OCI-LY7 (cell line): ENCODE results near the gene SOST. TPM values are rescaled to one million over a fixed set of nuclear protein-coding genes. Genes with fewer than 3 reads are reported as not detected.

Experiments used
- BruUV-seq: library from RNA; stranded (reverse); fragments of 400-500 nt; replicated peaks from 2 replicates; lab custom pipeline; 2021; lab: Mats Ljungman, UMichigan
- CTCF ChIA-PET: fragments of 300-600 bp; sonication (Branson Sonifier 250); formaldehyde crosslinking; loops from one replicate; lab custom pipeline; 2022; ENCODE audit warnings: antibody characterized with exemption; ENCODE audit not compliant: unreplicated experiment; lab: Charles Lee
- POLR2A ChIA-PET: fragments of 300-600 bp; sonication (Branson Sonifier 250); formaldehyde crosslinking; loops from one replicate; lab custom pipeline; 2022; ENCODE audit warnings: antibody characterized with exemption; lab: Charles Lee
- DNase-seq: peaks from one replicate; pipeline ENCODE4 v3.0.0-alpha.2; 2015; ENCODE audit warnings: low spot score
- H2AFZ ChIP-seq: fragments of 200-600 bp; sonication (generic), shearing (Covaris generic); 2 replicates; pipeline ENCODE4 v1.6.1; 2014; ENCODE audit warnings: mild to moderate bottlenecking, antibody characterized with exemption, low read length, moderate library complexity
- H3K27ac ChIP-seq: fragments of 200-600 bp; sonication (generic); 2 replicates; pipeline ENCODE4 v1.5.1; 2014; ENCODE audit warnings: mixed run types, low read depth, mild to moderate bottlenecking, moderate library complexity, low read length, inconsistent platforms; ENCODE audit not compliant: poor library complexity, severe bottlenecking
- H3K36me3 ChIP-seq: fragments of 200-600 bp; sonication (generic); 2 replicates; pipeline ENCODE4 v1.6.1; 2014; ENCODE audit warnings: mild to moderate bottlenecking, antibody characterized with exemption, low read length, moderate library complexity, mixed read lengths; ENCODE audit not compliant: insufficient read depth
- H3K4me1 ChIP-seq: fragments of 200-600 bp; sonication (generic); 2 replicates; pipeline ENCODE4 v1.5.1; 2014; ENCODE audit warnings: mild to moderate bottlenecking, low read length; ENCODE audit not compliant: insufficient read depth, poor library complexity, severe bottlenecking
- H3K4me2 ChIP-seq: fragments of 200-600 bp; sonication (generic); 2 replicates; pipeline ENCODE4 v1.6.1; 2014; ENCODE audit warnings: mild to moderate bottlenecking, low read length
- H3K4me3 ChIP-seq: fragments of 200-600 bp; sonication (generic); 2 replicates; pipeline ENCODE4 v1.5.1; 2014; ENCODE audit warnings: mild to moderate bottlenecking, low read depth, low read length; ENCODE audit not compliant: poor library complexity, severe bottlenecking
- H3K79me2 ChIP-seq: fragments of 200-600 bp; sonication (generic); 2 replicates; pipeline ENCODE4 v1.6.1; 2016; ENCODE audit warnings: low read depth, mild to moderate bottlenecking, low read length, moderate library complexity, mixed read lengths; ENCODE audit not compliant: insufficient read depth
- H3K9me2 ChIP-seq: fragments of 200-600 bp; sonication (generic); 2 replicates; pipeline ENCODE4 v1.6.1; 2016; ENCODE audit warnings: mild to moderate bottlenecking, low read length, mixed read lengths; ENCODE audit not compliant: insufficient read depth
- H3K9me3 ChIP-seq: fragments of 200-600 bp; sonication (generic); 2 replicates; pipeline ENCODE4 v1.6.1; 2014; ENCODE audit warnings: mild to moderate bottlenecking, mixed run types, low read length, mixed read lengths
- H4K20me1 ChIP-seq: fragments of 200-600 bp; sonication (generic); 2 replicates; pipeline ENCODE4 v1.6.1; 2014; ENCODE audit warnings: mild to moderate bottlenecking, antibody characterized with exemption, low read length, moderate library complexity, mixed read lengths; ENCODE audit not compliant: insufficient read depth
- EZH2phosphoT487 ChIP-seq: fragments of 200-600 bp; sonication (generic); IDR thresholded peaks from 2 replicates; pipeline ENCODE4 v1.6.1; 2018; ENCODE audit warnings: low read depth, borderline replicate concordance, mild to moderate bottlenecking, mixed run types, antibody characterized with exemption, low read length, moderate library complexity, mixed read lengths
- intact Hi-C: fragments of 100-400 bp; cut with micrococcal nuclease; formaldehyde crosslinking; loops from one replicate; pipeline ENCODE4 v1.10.0; 2022; ENCODE audit not compliant: unreplicated experiment
- total RNA-seq, 2 experiments: library from RNA; depleted of rRNA in 1 of 2; stranded (reverse); fragments of >200 nt in 1 of 2; shearing (Covaris generic) in 1 of 2; gene quantifications; 2 replicates each; pipeline ENCODE4 v1.2.3, GENCODE V29; 2014 to 2022
- TF ChIP-seq, protein P1 (sequence below): fragments of 200-600 bp; sonication (generic); conservative IDR thresholded peaks from 2 replicates; pipeline ENCODE4 v1.5.1; 2014; ENCODE audit warnings: mild to moderate bottlenecking, antibody characterized with exemption, low read length, moderate library complexity, mixed read lengths

SOST gene
- total RNA-seq, 2 experiments from 2014 or later, result not detected

DNA sequence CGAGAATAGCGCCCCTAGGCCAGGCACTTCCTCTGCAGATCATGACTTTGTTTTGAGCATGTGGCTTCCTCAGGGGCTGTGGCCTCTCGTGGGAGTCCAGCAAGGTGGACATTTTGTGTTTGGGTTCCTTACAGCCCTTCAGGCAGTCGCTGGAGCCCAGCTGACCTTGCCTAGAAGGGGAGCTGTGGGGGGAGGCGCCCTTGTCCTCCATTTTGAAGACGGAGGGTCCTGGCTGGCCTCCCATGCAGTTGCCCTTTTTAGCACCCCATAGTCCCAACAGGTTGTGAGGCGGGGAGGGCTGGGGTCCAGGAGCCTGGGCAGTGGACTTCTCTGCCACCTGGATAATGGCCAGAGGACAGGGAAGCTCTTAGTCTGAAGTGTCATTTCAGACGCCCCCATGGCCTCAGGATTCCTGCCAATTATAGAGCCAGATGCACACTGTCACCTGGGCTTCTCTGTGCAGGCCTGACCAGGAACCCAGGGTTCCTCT, 1.4 kb downstream of the SOST start:
- Histone ChIP-seq H3K27ac (no peak overlapping the region), H3K79me2 (no peaks in the 10 kb centered on the region), H4K20me1 (no peaks in the 10 kb centered on the region), H3K4me2 (no peak overlapping the region), H2AFZ (no peak overlapping the region), H3K36me3 (no peaks in the 10 kb centered on the region), H3K4me1 (no peaks in the 10 kb centered on the region), H3K9me2 (no peaks in the 10 kb centered on the region), H3K4me3 (no peak overlapping the region), H3K9me3 (no peaks in the 10 kb centered on the region)
- intact Hi-C loops, result no loop called here
- TF ChIP-seq, protein P1, sequence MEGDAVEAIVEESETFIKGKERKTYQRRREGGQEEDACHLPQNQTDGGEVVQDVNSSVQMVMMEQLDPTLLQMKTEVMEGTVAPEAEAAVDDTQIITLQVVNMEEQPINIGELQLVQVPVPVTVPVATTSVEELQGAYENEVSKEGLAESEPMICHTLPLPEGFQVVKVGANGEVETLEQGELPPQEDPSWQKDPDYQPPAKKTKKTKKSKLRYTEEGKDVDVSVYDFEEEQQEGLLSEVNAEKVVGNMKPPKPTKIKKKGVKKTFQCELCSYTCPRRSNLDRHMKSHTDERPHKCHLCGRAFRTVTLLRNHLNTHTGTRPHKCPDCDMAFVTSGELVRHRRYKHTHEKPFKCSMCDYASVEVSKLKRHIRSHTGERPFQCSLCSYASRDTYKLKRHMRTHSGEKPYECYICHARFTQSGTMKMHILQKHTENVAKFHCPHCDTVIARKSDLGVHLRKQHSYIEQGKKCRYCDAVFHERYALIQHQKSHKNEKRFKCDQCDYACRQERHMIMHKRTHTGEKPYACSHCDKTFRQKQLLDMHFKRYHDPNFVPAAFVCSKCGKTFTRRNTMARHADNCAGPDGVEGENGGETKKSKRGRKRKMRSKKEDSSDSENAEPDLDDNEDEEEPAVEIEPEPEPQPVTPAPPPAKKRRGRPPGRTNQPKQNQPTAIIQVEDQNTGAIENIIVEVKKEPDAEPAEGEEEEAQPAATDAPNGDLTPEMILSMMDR, result no peak
- TF ChIP-seq EZH2phosphoT487, result no peak
- ChIA-PET CTCF (no interaction called here), POLR2A (no interaction called here)
- no peak for DNase-seq
- BruUV-seq, result no TSS peak

DNA sequence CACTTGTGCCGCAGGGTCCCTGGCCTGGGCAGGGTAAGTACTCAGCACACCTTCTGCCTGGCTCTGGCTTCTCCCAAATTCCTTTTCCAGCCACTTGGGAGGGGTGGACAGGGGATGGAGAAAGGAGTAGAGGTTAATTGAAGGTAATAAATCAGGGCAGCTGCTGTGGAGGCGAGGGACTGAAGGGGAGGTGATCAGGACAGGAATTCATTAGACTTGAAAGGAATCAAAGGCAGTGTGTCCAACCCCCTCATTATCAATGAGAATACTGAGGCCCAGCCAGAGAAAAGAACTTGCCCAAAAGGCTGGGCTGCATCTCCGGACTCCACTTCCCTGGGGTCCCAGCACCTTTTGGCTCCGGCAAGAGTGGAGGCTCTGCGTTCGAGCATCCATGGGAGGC, 2.4 kb downstream of the SOST start:
- no TSS peak for BruUV-seq
- no peak for TF ChIP-seq EZH2phosphoT487
- no peak overlapping the region for H3K27ac ChIP-seq
- no peaks in the 10 kb centered on the region for H3K9me2 ChIP-seq
- CTCF ChIA-PET, result no interaction called here
- H3K9me3 ChIP-seq, result no peaks in the 10 kb centered on the region
- no peaks in the 10 kb centered on the region for H3K79me2 ChIP-seq
- intact Hi-C loops, result no loop called here
- H3K36me3 ChIP-seq, result no peaks in the 10 kb centered on the region
- no peak overlapping the region for H3K4me2 ChIP-seq
- H3K4me1 ChIP-seq, result no peaks in the 10 kb centered on the region
- H4K20me1 ChIP-seq, result no peaks in the 10 kb centered on the region
- DNase-seq, result no peak
- H2AFZ ChIP-seq, result no peak overlapping the region
- no peak overlapping the region for H3K4me3 ChIP-seq
- POLR2A ChIA-PET, result no interaction called here

DNA sequence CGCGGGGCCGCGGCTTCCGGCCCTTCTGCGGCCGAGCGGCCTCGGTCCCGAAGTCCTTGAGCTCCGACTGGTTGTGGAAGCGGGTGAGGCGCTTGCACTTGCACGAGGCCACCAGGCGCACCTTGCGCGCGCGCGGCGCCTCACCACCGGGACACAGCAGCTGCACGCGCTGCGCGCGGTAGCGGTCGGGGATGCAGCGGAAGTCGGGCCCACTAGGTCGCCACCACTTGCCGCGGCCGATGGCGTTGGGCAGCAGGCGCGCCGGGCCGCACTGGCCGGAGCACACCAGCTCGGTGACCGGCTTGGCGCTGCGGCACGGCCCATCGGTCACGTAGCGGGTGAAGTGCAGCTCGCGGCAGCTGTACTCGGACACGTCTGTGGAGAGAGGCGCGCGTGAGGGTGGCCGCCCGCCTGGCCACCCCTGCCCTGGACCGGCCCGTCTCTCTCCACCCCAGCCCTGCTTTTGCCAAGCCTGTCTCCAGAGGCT, 3.2 kb downstream of the SOST start:
- Histone ChIP-seq H3K36me3 (no peaks in the 10 kb centered on the region), H4K20me1 (no peaks in the 10 kb centered on the region), H3K27ac (no peak overlapping the region), H3K9me3 (no peaks in the 10 kb centered on the region), H3K4me2 (no peak overlapping the region), H3K79me2 (no peaks in the 10 kb centered on the region), H3K9me2 (no peaks in the 10 kb centered on the region), H2AFZ (no peak overlapping the region), H3K4me1 (no peaks in the 10 kb centered on the region), H3K4me3 (no peak overlapping the region)
- no peak for DNase-seq
- intact Hi-C loops, result no loop called here
- ChIA-PET POLR2A (no interaction called here), CTCF (no interaction called here)
- BruUV-seq, result no TSS peak
- TF ChIP-seq, protein P1, result no peak
- no peak for TF ChIP-seq EZH2phosphoT487
